GM12891 (cell line): ENCODE data around the gene PSME4.

ENCODE experiments used
- PAX5 ChIP-seq: IDR thresholded peaks from 2 replicates; pipeline ENCODE4 v1.6.1; 2011; ENCODE audit warnings: low read length, moderate library complexity, mild to moderate bottlenecking; ENCODE audit not compliant: insufficient read depth, severe bottlenecking
- POLR2A ChIP-seq: IDR thresholded peaks from 2 replicates; pipeline ENCODE4 v1.6.1; 2011; ENCODE audit warnings: low read depth, low read length, control low read depth
- POLR2AphosphoS5 ChIP-seq: IDR thresholded peaks from 2 replicates; pipeline ENCODE4 v1.6.1; 2011; ENCODE audit warnings: low read depth, low read length, control low read depth
- TAF1 ChIP-seq: IDR thresholded peaks from 2 replicates; pipeline ENCODE4 v1.6.1; 2011; ENCODE audit warnings: low read depth, low read length, control low read depth

DNA sequence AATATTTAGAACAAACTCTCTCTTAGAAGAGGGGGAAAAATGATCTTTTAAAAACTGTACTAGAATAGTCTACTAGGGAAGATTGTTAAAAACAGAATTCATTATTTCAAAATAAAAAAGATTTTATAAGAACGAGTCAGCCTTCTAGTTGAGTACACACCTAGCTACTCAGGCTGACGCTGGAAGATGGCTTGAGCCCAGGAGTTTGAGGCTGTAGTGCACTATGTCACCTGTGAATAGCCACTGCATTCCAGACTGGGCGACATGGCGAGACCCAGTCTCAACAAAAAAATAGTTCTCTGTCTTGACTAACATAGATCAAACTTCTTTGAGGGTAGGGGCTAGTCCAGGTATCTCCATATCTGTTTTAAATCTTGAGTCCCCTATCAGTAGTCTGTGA, 150.1 kb downstream of the PSME4 start:
- TF ChIP-seq POLR2A, result no peak
- no peak for TF ChIP-seq PAX5
- no peak for TF ChIP-seq POLR2AphosphoS5
- no peak for TF ChIP-seq TAF1
